Colonic mucosa (tissue), 4 donors: Measurements from ENCODE around the gene PDSS2. TPM values are rescaled to one million over a fixed set of nuclear protein-coding genes. Genes with fewer than 3 reads are reported as not detected.

ENCODE experiments used
- DNase-seq: peaks from one replicate; pipeline ENCODE4 v3.0.0-alpha.2; 2020
- H3K27ac ChIP-seq: fragments of 200-600 bp; one replicate; pipeline ENCODE4 v1.8.0; 2021
- H3K27me3 ChIP-seq: fragments of 200-600 bp; one replicate; pipeline ENCODE4 v1.8.0; 2021
- H3K36me3 ChIP-seq: fragments of 200-600 bp; one replicate; pipeline ENCODE4 v1.8.0; 2021
- H3K4me1 ChIP-seq: fragments of 200-600 bp; one replicate; pipeline ENCODE4 v1.8.0; 2021; ENCODE audit warnings: mild to moderate bottlenecking
- H3K4me3 ChIP-seq: fragments of 200-600 bp; one replicate; pipeline ENCODE4 v1.8.0; 2021
- H3K9ac ChIP-seq, 2 donors: one replicate each; pipeline ENCODE4 v1.7.0; 2013; ENCODE audit warnings: control low read depth in 2 of 2, low read depth in 2 of 2, low read length in 2 of 2
- H3K9me3 ChIP-seq: fragments of 200-600 bp; one replicate; pipeline ENCODE4 v1.8.0; 2021
- CTCF ChIP-seq: fragments of 200-600 bp; IDR thresholded peaks from one replicate; pipeline ENCODE4 v1.8.0; 2022; ENCODE audit warnings: antibody characterized with exemption, mild to moderate bottlenecking
- intact Hi-C: fragments of 100-400 bp; cut with DNase I; formaldehyde crosslinking; loops from one replicate; pipeline ENCODE4 v1.14.1; 2022
- total RNA-seq, 2 donors: library from RNA; stranded (reverse); fragmentation: NEBNext Ultra II Directional in 1 of 2; extraction: Animal tissue kit (Norgen Biotek cat#: 25700) in 1 of 2; gene quantifications; one replicate each; pipeline ENCODE4 v1.2.1, GENCODE V29; 2021
- donor health status: healthy.
- donor health status: DM: no; HTN: no; CAD: no.
- donor health status: DM: no; HTN: no; CAD: no.

Gene PDSS2
- total RNA-seq, 2 donors from 2014 or later = 26.3 to 35.7 TPM

- H3K4me3 ChIP-seq = no peak overlapping the region
- H3K4me1 ChIP-seq = no peaks in the 10 kb centered on the region
- H3K27me3 ChIP-seq = no peaks in the 10 kb centered on the region
- no peaks in the 10 kb centered on the region for H3K9me3 ChIP-seq
- no peaks in the 10 kb centered on the region for H3K36me3 ChIP-seq
- TF ChIP-seq CTCF = no peak
- no peak overlapping the region for H3K27ac ChIP-seq
- H3K9ac ChIP-seq = no peak overlapping the region
- intact Hi-C loops = no loop called here
- DNase-seq = no peak
These were observed 136.1 kb downstream of the PDSS2 start for GRCh38 chr6:107323133-107323785.

- H3K9me3 ChIP-seq = no peaks in the 10 kb centered on the region
- no peak for DNase-seq
- no peaks in the 10 kb centered on the region for H3K4me1 ChIP-seq
- H3K4me3 ChIP-seq = no peak overlapping the region
- TF ChIP-seq CTCF = no peak
- H3K9ac ChIP-seq = no peak overlapping the region
- no peaks in the 10 kb centered on the region for H3K27me3 ChIP-seq
- H3K27ac ChIP-seq = no peak overlapping the region
- H3K36me3 ChIP-seq = no peaks in the 10 kb centered on the region
- intact Hi-C loops = no loop called here
These were observed 137.6 kb downstream of the PDSS2 start for GRCh38 chr6:107321793-107322192.

- no peaks in the 10 kb centered on the region for H3K27me3 ChIP-seq
- no peak for TF ChIP-seq CTCF
- no peaks in the 10 kb centered on the region for H3K9me3 ChIP-seq
- no peaks in the 10 kb centered on the region for H3K36me3 ChIP-seq
- H3K9ac ChIP-seq = no peak overlapping the region
- no peak overlapping the region for H3K27ac ChIP-seq
- intact Hi-C loops = loop anchor here (10.0 kb wide), 1 partner anchor 355 kb away; no protein-coding TSS in a partner anchor
- no peak overlapping the region for H3K4me3 ChIP-seq
- no peaks in the 10 kb centered on the region for H3K4me1 ChIP-seq
- no peak for DNase-seq
These were observed 139.3 kb downstream of the PDSS2 start for GRCh38 chr6:107319906-107320530.

- peak; percentile 53 for TF ChIP-seq CTCF
- Histone ChIP-seq H3K36me3 (no peaks in the 10 kb centered on the region), H3K27me3 (no peaks in the 10 kb centered on the region), H3K4me3 (no peak overlapping the region), H3K27ac (no peak overlapping the region), H3K9me3 (no peaks in the 10 kb centered on the region), H3K9ac (no peak overlapping the region), H3K4me1 (no peaks in the 10 kb centered on the region)
- peak; percentile 55 for DNase-seq
- intact Hi-C loops = loop anchor here (10.0 kb wide), 1 partner anchor 357 kb away; no protein-coding TSS in a partner anchor
These were observed 141.1 kb downstream of the PDSS2 start for GRCh38 chr6:107318100-107318736.

- Histone ChIP-seq H3K36me3 (no peaks in the 10 kb centered on the region), H3K4me1 (no peaks in the 10 kb centered on the region), H3K9ac (no peak overlapping the region), H3K4me3 (no peak overlapping the region), H3K27me3 (no peaks in the 10 kb centered on the region), H3K9me3 (no peaks in the 10 kb centered on the region), H3K27ac (no peak overlapping the region)
- intact Hi-C loops = loop anchor here (10.0 kb wide), 1 partner anchor 360 kb away; no protein-coding TSS in a partner anchor
- TF ChIP-seq CTCF = no peak
- no peak for DNase-seq
These were observed 144.2 kb downstream of the PDSS2 start for GRCh38 chr6:107315114-107315513.
